ENCODE results near the gene CPE.

GRCh38 chr4:165440415-165441158 lies 61.8 kb downstream of the CPE start:
- TF ChIP-seq CTCF (IDR thresholded peaks at IDR 0.05), result no peak
- no peak for TF ChIP-seq TAF1 (IDR thresholded peaks at IDR 0.05; ENCODE audit: borderline replicate concordance, low read depth, low read length)
- TF ChIP-seq RAD21 (IDR thresholded peaks at IDR 0.05; ENCODE audit: low read length), result no peak
- TF ChIP-seq MAX (IDR thresholded peaks at IDR 0.05; ENCODE audit: low read depth), result no peak
